Measurements from ENCODE around the gene PDE3A.

GRCh38 chr12:20451761-20452160 is 83.4 kb downstream of the PDE3A start:
- TF ChIP-seq CTCF (conservative IDR thresholded peaks at IDR 0.05; ENCODE audit: low read depth, low read length) (no peak), EZH2phosphoT487 (IDR thresholded peaks at IDR 0.05; ENCODE audit: borderline replicate concordance, low read length) (no peak)

All from PC-3 (cell line).